Right lobe of liver (tissue), 4 donors: ENCODE results near the gene ZNF441.

Experiments
- CTCF ChIP-seq, 4 donors: fragments of 200-600 bp in 3 of 4; fragments of 450-650 bp in 1 of 4; IDR thresholded peaks; one replicate each; pipeline versions ENCODE4 v1.5.1 to v1.8.0; 2016 to 2022; ENCODE audit warnings: antibody characterized with exemption in 4 of 4, mild to moderate bottlenecking in 2 of 4
- POLR2A ChIP-seq: fragments of 450-650 bp; IDR thresholded peaks from one replicate; pipeline ENCODE4 v1.6.1; 2017; ENCODE audit warnings: antibody characterized with exemption, mild to moderate bottlenecking
- donor health status: DM: no; HTN: no; CAD: no.
- donor health status: DM: no; HTN: no; CAD: no.
- donor health status: DM: no; HTN: yes; CAD: no.

- TF ChIP-seq CTCF (IDR thresholded peaks at IDR 0.05) = no peak
- no peak for TF ChIP-seq POLR2A
Observed at GRCh38 chr19:11749751-11750150, 17.0 kb upstream of the ZNF441 start.
